ENCODE measurements around the gene GALNT13.

GALNT13 gene

DNA sequence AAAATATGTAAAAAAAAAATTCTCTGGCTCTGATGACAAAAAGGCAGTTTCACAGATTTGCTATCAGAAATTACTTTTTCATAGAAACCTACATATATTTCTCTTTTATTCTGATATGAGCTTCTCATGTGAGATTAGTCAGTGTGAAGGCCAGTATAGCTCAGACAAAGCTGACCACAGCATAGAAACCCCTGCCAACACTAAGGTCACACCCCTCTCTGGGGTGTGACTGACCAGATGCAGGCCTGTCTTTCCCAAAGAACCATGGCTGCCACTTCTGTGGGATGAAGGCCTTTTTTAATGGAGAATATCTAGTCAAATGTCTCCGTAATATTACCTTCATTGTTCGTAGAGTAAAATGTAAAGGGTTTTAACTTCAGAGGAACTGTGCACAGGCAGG is 496.4 kb downstream of the GALNT13 start:
- Histone ChIP-seq H3K4me1 (ENCODE audit: low read length) (no peaks in the 10 kb centered on the region), H3K4me2 (ENCODE audit: low read length) (no peak overlapping the region), H3K4me3 (ENCODE audit: low read length) (no peak overlapping the region), H3K9ac (ENCODE audit: low read length) (no peak overlapping the region), H4K20me1 (ENCODE audit: insufficient read depth, low read length) (no peaks in the 10 kb centered on the region), H3K27me3 (ENCODE audit: low read depth, low read length) (no peaks in the 10 kb centered on the region), H3K79me2 (ENCODE audit: low read length) (no peaks in the 10 kb centered on the region), H3K27ac (ENCODE audit: low read length) (no peak overlapping the region), H3K36me3 (replicated peaks; ENCODE audit: low read depth, low read length) (no peaks in the 10 kb centered on the region), H3K9me3 (ENCODE audit: insufficient read depth, low read length) (no peaks in the 10 kb centered on the region), H2AFZ (ENCODE audit: low read depth, low read length) (no peak overlapping the region)
- no peak for TF ChIP-seq EZH2phosphoT487 (IDR thresholded peaks at IDR 0.05; ENCODE audit: low read depth)
- TF ChIP-seq, protein P1, sequence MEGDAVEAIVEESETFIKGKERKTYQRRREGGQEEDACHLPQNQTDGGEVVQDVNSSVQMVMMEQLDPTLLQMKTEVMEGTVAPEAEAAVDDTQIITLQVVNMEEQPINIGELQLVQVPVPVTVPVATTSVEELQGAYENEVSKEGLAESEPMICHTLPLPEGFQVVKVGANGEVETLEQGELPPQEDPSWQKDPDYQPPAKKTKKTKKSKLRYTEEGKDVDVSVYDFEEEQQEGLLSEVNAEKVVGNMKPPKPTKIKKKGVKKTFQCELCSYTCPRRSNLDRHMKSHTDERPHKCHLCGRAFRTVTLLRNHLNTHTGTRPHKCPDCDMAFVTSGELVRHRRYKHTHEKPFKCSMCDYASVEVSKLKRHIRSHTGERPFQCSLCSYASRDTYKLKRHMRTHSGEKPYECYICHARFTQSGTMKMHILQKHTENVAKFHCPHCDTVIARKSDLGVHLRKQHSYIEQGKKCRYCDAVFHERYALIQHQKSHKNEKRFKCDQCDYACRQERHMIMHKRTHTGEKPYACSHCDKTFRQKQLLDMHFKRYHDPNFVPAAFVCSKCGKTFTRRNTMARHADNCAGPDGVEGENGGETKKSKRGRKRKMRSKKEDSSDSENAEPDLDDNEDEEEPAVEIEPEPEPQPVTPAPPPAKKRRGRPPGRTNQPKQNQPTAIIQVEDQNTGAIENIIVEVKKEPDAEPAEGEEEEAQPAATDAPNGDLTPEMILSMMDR (IDR thresholded peaks at IDR 0.05; ENCODE audit: low read depth, low read length), result no peak

GRCh38 chr2:154370873-154371272 is 499.2 kb downstream of the GALNT13 start:
- Histone ChIP-seq H3K4me1 (ENCODE audit: low read length) (peaks cover 5% of the 10 kb centered on the region), H3K79me2 (ENCODE audit: low read length) (no peaks in the 10 kb centered on the region), H3K27ac (ENCODE audit: low read length) (no peak overlapping the region), H3K4me3 (ENCODE audit: low read length) (no peak overlapping the region), H3K4me2 (ENCODE audit: low read length) (no peak overlapping the region), H3K36me3 (replicated peaks; ENCODE audit: low read depth, low read length) (no peaks in the 10 kb centered on the region), H4K20me1 (ENCODE audit: insufficient read depth, low read length) (no peaks in the 10 kb centered on the region), H3K9me3 (ENCODE audit: insufficient read depth, low read length) (no peaks in the 10 kb centered on the region), H2AFZ (ENCODE audit: low read depth, low read length) (no peak overlapping the region), H3K9ac (ENCODE audit: low read length) (no peak overlapping the region), H3K27me3 (ENCODE audit: low read depth, low read length) (no peaks in the 10 kb centered on the region)
- no peak for TF ChIP-seq EZH2phosphoT487 (IDR thresholded peaks at IDR 0.05; ENCODE audit: low read depth)
- TF ChIP-seq, protein P1 (IDR thresholded peaks at IDR 0.05; ENCODE audit: low read depth, low read length), result no peak

- Histone ChIP-seq H3K9ac (ENCODE audit: low read length) (no peak overlapping the region), H3K27ac (ENCODE audit: low read length) (no peak overlapping the region), H3K79me2 (ENCODE audit: low read length) (no peaks in the 10 kb centered on the region), H3K27me3 (ENCODE audit: low read depth, low read length) (no peaks in the 10 kb centered on the region), H3K9me3 (ENCODE audit: insufficient read depth, low read length) (no peaks in the 10 kb centered on the region), H3K4me2 (ENCODE audit: low read length) (no peak overlapping the region), H2AFZ (ENCODE audit: low read depth, low read length) (no peak overlapping the region), H4K20me1 (ENCODE audit: insufficient read depth, low read length) (no peaks in the 10 kb centered on the region), H3K4me3 (ENCODE audit: low read length) (no peak overlapping the region), H3K36me3 (replicated peaks; ENCODE audit: low read depth, low read length) (no peaks in the 10 kb centered on the region), H3K4me1 (ENCODE audit: low read length) (peaks cover 8% of the 10 kb centered on the region)
- TF ChIP-seq, protein P1 (IDR thresholded peaks at IDR 0.05; ENCODE audit: low read depth, low read length), result no peak
Measured at GRCh38 chr2:154374416-154374815, 502.7 kb downstream of the GALNT13 start.

GRCh38 chr2:154375579-154375931 is 503.8 kb downstream of the GALNT13 start:
- peak overlapping the region; percentile 71 for H3K4me3 ChIP-seq (ENCODE audit: low read length)
- TF ChIP-seq, protein P1 (IDR thresholded peaks at IDR 0.05; ENCODE audit: low read depth, low read length), result peak; percentile 63
- no peak for TF ChIP-seq EZH2phosphoT487 (IDR thresholded peaks at IDR 0.05; ENCODE audit: low read depth)

More at GRCh38 chr2:154375579-154375931, 503.8 kb downstream of the GALNT13 start:
- Histone ChIP-seq H4K20me1 (ENCODE audit: insufficient read depth, low read length) (no peaks in the 10 kb centered on the region), H3K4me1 (ENCODE audit: low read length) (peaks cover 8% of the 10 kb centered on the region), H3K9me3 (ENCODE audit: insufficient read depth, low read length) (no peaks in the 10 kb centered on the region), H2AFZ (ENCODE audit: low read depth, low read length) (0 out of 2 replicates have a peak overlapping the region, but pooled peaks have one; percentile 68), H3K79me2 (ENCODE audit: low read length) (no peaks in the 10 kb centered on the region), H3K9ac (ENCODE audit: low read length) (no peak overlapping the region), H3K4me2 (ENCODE audit: low read length) (peak overlapping the region; percentile 92), H3K36me3 (replicated peaks; ENCODE audit: low read depth, low read length) (no peaks in the 10 kb centered on the region), H3K27me3 (ENCODE audit: low read depth, low read length) (no peaks in the 10 kb centered on the region), H3K27ac (ENCODE audit: low read length) (no peak overlapping the region)

Measured in OCI-LY3 (cell line).